Measurements from ENCODE around the gene PEX11A. TPM values are rescaled to one million over a fixed set of nuclear protein-coding genes. Genes with fewer than 3 reads are reported as not detected.

PEX11A gene
- total and polyA plus RNA-seq, 8 donors: 2.3 to 11.2 (median 6.8) TPM; not detected in 1

- intact Hi-C loops (cut with DNase I; ENCODE audit: low total_unique reads): no loop called here
- Histone ChIP-seq H3K36me3 (no peaks in the 10 kb centered on the region), H3K27ac (peak overlapping the region; percentile 19 to 85 (median 50)), H3K27me3 (peaks cover 0 to 9% (median 0%) of the 10 kb centered on the region in 3 donors), H3K9me3 (no peaks in the 10 kb centered on the region), H3K4me3 (no peak overlapping the region), H3K4me1 (peaks cover 13 to 30% (median 22%) of the 10 kb centered on the region in 4 donors)
- 29 to 40% (median 32%) methylated on average over 10 to 11 of the region's 11 CpGs for WGBS, 5 donors
- TF ChIP-seq POLR2AphosphoS5 (IDR thresholded peaks at IDR 0.05): peak in 2 of 3 donors; percentile 21 to 62
- TF ChIP-seq POLR2A (IDR thresholded peaks at IDR 0.05): no peak
- DNase-seq: peak; percentile 66 to 90
These were observed 27.5 kb downstream of the PEX11A start for GRCh38 chr15:89662893-89663626.

GRCh38 chr15:89660556-89660955 lies 30.0 kb downstream of the PEX11A start:
- Histone ChIP-seq H3K4me3 (no peak overlapping the region), H3K27me3 (peaks cover 0 to 9% (median under 1%) of the 10 kb centered on the region in 3 donors), H3K27ac (no peak overlapping the region), H3K36me3 (no peaks in the 10 kb centered on the region), H3K4me1 (peaks cover 10 to 25% (median 20%) of the 10 kb centered on the region in 4 donors), H3K9me3 (no peaks in the 10 kb centered on the region)
- DNase-seq: no peak
- TF ChIP-seq POLR2AphosphoS5 (IDR thresholded peaks at IDR 0.05) (no peak), POLR2A (IDR thresholded peaks at IDR 0.05) (no peak), EP300 (IDR thresholded peaks at IDR 0.05) (no peak), CTCF (IDR thresholded peaks at IDR 0.05) (no peak)
- intact Hi-C loops (cut with DNase I; ENCODE audit: low total_unique reads): no loop called here
- 78 to 94% (median 90%) methylated on average over 2 of the region's 2 CpGs for WGBS, 5 donors

- Histone ChIP-seq H3K27ac (no peak overlapping the region), H3K27me3 (peaks cover 0 to 22% (median 11%) of the 10 kb centered on the region in 3 donors), H3K36me3 (no peaks in the 10 kb centered on the region), H3K9me3 (no peaks in the 10 kb centered on the region), H3K4me1 (peaks cover 9 to 30% (median 25%) of the 10 kb centered on the region in 4 donors), H3K4me3 (no peak overlapping the region)
- no peak for TF ChIP-seq EP300 (IDR thresholded peaks at IDR 0.05)
- no peak for TF ChIP-seq POLR2A (IDR thresholded peaks at IDR 0.05)
- TF ChIP-seq CTCF (IDR thresholded peaks at IDR 0.05): no peak
- TF ChIP-seq POLR2AphosphoS5 (IDR thresholded peaks at IDR 0.05): no peak
- DNase-seq: no peak
- intact Hi-C loops (cut with DNase I; ENCODE audit: low total_unique reads): no loop called here
- 84 to 92% (median 88%) methylated on average over 2 of the region's 2 CpGs for WGBS, 5 donors
These were observed 31.3 kb downstream of the PEX11A start for GRCh38 chr15:89659295-89659694.

- H3K4me3 ChIP-seq: no peak overlapping the region
- H3K27me3 ChIP-seq: peaks cover 0 to 29% (median 11%) of the 10 kb centered on the region in 3 donors
- H3K36me3 ChIP-seq: no peaks in the 10 kb centered on the region
- H3K27ac ChIP-seq: no peak overlapping the region
- DNase-seq: no peak
- peaks cover 10 to 26% (median 24%) of the 10 kb centered on the region in 4 donors for H3K4me1 ChIP-seq
- H3K9me3 ChIP-seq: no peaks in the 10 kb centered on the region
- WGBS, 5 donors: 85 to 90% (median 87%) methylated on average over 5 of the region's 5 CpGs
- intact Hi-C loops (cut with DNase I; ENCODE audit: low total_unique reads): no loop called here
- TF ChIP-seq POLR2A (IDR thresholded peaks at IDR 0.05) (no peak), POLR2AphosphoS5 (IDR thresholded peaks at IDR 0.05) (no peak), CTCF (IDR thresholded peaks at IDR 0.05) (no peak), EP300 (IDR thresholded peaks at IDR 0.05) (no peak)
These were observed 32.8 kb downstream of the PEX11A start for GRCh38 chr15:89657686-89658200.
